ENCODE results near the gene COL20A1. TPM values are rescaled to one million over a fixed set of nuclear protein-coding genes. Genes with fewer than 3 reads are reported as not detected.

The COL20A1 gene
- total and polyA plus RNA-seq, 2 donors (not counting 1 experiment from before 2014, with no cell fraction given): not detected

DNA sequence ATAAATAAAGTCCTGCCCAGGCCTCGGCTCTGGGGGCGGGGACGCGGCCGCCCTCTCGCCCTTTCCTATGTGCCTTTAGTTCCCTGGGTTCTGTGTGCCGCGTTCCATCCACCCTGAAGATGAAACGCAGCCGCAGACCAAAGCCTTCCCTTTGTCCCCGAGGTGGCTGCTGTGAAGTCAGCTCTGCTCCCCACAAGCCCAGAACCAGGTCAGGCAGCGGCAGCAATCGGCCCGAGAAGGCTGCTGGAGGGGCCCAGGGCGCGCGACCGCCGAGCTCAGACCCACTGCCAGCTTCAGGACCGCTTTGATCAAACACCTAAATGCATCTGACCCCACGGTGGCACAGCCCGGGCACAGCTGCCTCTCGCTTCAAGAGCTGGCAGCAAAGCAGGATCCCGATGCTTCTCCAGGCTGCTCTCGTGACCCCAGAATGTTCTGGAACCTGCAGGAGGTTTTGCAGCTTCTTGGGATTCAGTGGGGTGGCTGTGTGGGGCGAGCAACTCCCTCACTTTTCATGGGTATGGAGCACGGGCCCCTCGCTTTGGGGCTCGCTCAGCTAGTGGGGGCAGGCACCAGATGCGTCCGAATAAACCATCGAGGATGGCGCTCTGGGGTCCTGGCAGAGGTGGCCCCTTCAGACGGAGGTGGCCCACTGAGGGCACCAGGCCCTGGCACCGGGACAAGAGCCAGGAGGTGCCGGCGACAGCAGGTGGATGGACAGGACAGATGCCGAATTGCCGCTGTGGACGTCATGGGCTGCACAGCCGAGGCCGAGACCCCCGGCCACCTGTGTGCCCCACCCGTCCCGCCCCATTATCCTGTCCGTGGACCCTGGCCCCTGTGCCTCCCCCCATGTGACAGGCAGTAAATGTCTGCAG is 55.2 kb downstream of the COL20A1 start:
- CTCF ChIA-PET: no interaction called here

More for the DNA sequence above, 55.2 kb downstream of the COL20A1 start:
- no peak for TF ChIP-seq EZH2 (IDR thresholded peaks at IDR 0.05; ENCODE audit: borderline replicate concordance, insufficient read depth, low read depth, low read length, poor library complexity, severe bottlenecking)
- TF ChIP-seq, protein P1, sequence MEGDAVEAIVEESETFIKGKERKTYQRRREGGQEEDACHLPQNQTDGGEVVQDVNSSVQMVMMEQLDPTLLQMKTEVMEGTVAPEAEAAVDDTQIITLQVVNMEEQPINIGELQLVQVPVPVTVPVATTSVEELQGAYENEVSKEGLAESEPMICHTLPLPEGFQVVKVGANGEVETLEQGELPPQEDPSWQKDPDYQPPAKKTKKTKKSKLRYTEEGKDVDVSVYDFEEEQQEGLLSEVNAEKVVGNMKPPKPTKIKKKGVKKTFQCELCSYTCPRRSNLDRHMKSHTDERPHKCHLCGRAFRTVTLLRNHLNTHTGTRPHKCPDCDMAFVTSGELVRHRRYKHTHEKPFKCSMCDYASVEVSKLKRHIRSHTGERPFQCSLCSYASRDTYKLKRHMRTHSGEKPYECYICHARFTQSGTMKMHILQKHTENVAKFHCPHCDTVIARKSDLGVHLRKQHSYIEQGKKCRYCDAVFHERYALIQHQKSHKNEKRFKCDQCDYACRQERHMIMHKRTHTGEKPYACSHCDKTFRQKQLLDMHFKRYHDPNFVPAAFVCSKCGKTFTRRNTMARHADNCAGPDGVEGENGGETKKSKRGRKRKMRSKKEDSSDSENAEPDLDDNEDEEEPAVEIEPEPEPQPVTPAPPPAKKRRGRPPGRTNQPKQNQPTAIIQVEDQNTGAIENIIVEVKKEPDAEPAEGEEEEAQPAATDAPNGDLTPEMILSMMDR (IDR thresholded peaks at IDR 0.05): no peak
- Histone ChIP-seq H3K4me3 (ENCODE audit: control extremely low read depth in 1 of 5, extremely low read depth in 1 of 5, insufficient read depth in 1 of 5, low read depth in 2 of 5, low read length in 4 of 5) (no peak overlapping the region), H3K9me3 (ENCODE audit: control extremely low read depth in 1 of 3, control insufficient read depth in 2 of 3, insufficient read depth in 1 of 3, low read length in 2 of 3) (peaks cover 0 to 18% (median 0%) of the 10 kb centered on the region in 3 donors), H4K20me1 (ENCODE audit: control insufficient read depth, insufficient read depth, low read length, poor library complexity, severe bottlenecking) (no peaks in the 10 kb centered on the region), H3K27me3 (replicated peaks in 1 of 4; ENCODE audit: control extremely low read depth in 1 of 4, control insufficient read depth in 3 of 4, insufficient read depth in 4 of 4, low read length in 3 of 4) (no peaks in the 10 kb centered on the region), H3K27ac (ENCODE audit: low read length in 2 of 2) (no peak overlapping the region), H2AFZ (ENCODE audit: insufficient read depth, low read depth, low read length, poor library complexity, severe bottlenecking) (no peak overlapping the region), H3K4me1 (ENCODE audit: control insufficient read depth in 2 of 2, insufficient read depth in 2 of 2, low read length in 2 of 2) (no peaks in the 10 kb centered on the region), H3K4me2 (replicated peaks; ENCODE audit: low read depth, low read length, poor library complexity, severe bottlenecking) (no peak overlapping the region), H3K36me3 (replicated peaks in 1 of 2; ENCODE audit: control extremely low read depth in 1 of 2, control insufficient read depth in 1 of 2, extremely low read depth in 1 of 2, insufficient read depth in 2 of 2, low read length in 1 of 2) (no peaks in the 10 kb centered on the region), H3K79me2 (ENCODE audit: control insufficient read depth, insufficient read depth, low read length) (no peaks in the 10 kb centered on the region), H3K9ac (ENCODE audit: low read length) (no peak overlapping the region)
- ATAC-seq (ENCODE audit: low read depth) (no peak), DNase-seq (no peak)
- no peaks in the 10 kb centered on the region for H3K4me1 Mint-ChIP-seq
- peaks cover 5% of the 10 kb centered on the region for H3K9me3 Mint-ChIP-seq (ENCODE audit: insufficient read depth)
- POLR2A ChIA-PET: no interaction called here
- no peak overlapping the region for H3K4me3 Mint-ChIP-seq
- H3K27ac Mint-ChIP-seq: no peak overlapping the region
- no peaks in the 10 kb centered on the region for H3K27me3 Mint-ChIP-seq
- intact Hi-C loops (cut with micrococcal nuclease): no loop called here
- 89% methylated on average over 46 of the region's 46 CpGs for WGBS (ENCODE audit: insufficient coverage)

All from B cell (primary cell).